SHP77 (cell line): ENCODE measurements around the gene UBE2G2.

Experiments used
- DNase-seq, 2 experiments: peaks; one replicate each; lab custom pipeline; 2025; lab: John Stamatoyannopoulos, UW

UBE2G2 gene

GRCh38 chr21:44815225-44815624, 13.6 kb upstream of the UBE2G2 start:
- no peak for DNase-seq

- no peak for DNase-seq
These were observed 12.9 kb upstream of the UBE2G2 start for GRCh38 chr21:44814498-44815023.

- DNase-seq = no peak
These were observed 12.1 kb upstream of the UBE2G2 start for GRCh38 chr21:44813727-44814126.

GRCh38 chr21:44813149-44813548, 11.5 kb upstream of the UBE2G2 start:
- no peak for DNase-seq

DNA sequence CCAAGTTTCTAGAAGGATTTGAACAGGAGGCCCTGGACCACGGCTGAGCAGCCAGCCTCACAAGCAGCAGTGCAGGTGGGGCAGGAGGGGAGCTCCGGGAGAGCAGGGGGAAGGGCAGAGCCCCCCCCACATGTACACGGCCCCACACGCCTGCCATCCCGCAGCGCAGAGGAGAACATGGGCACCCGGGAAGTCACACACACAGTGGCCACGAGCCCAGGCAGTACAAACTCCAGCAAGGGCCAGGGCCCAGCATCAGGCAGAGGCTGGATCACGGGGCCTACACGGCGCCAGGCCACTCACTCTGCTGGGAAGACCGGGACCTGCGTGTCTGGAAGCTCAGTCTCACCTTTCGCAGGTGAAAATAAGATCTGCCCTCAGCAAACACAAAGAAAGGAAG, 11.0 kb upstream of the UBE2G2 start:
- no peak for DNase-seq

GRCh38 chr21:44810779-44811178, 9.2 kb upstream of the UBE2G2 start:
- no peak for DNase-seq

GRCh38 chr21:44805859-44806258, 4.2 kb upstream of the UBE2G2 start:
- DNase-seq = no peak

- DNase-seq = no peak
These were observed 3.6 kb upstream of the UBE2G2 start for GRCh38 chr21:44805226-44805625.

GRCh38 chr21:44804762-44805161, 3.1 kb upstream of the UBE2G2 start:
- no peak for DNase-seq

- DNase-seq = no peak
These were observed 2.0 kb upstream of the UBE2G2 start for GRCh38 chr21:44803651-44804050.

GRCh38 chr21:44802396-44803153, 955 bp upstream of the UBE2G2 start:
- no peak for DNase-seq

GRCh38 chr21:44800971-44801467, 601 bp downstream of the UBE2G2 start:
- peak; percentile 9 to 22 for DNase-seq

DNA sequence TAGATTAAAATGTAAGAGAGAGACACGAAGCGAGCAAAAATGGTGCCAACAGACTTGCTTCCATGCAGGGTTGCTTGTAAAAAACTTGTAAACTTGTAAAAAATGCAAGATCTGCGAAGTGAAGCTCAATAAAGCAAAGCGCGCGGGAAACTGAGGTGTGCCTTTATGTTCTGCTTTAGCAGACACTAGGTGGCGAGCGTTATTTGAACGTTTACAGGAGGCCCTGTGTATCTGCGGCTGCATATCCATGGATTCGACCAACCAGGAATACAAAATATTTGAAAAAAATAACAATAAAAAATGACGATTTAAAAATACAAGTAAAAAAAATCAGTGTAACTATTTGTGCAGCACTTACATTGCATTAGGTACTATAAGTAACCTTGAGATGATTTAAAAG, 1.5 kb downstream of the UBE2G2 start:
- peak; percentile 21 to 55 for DNase-seq

DNA sequence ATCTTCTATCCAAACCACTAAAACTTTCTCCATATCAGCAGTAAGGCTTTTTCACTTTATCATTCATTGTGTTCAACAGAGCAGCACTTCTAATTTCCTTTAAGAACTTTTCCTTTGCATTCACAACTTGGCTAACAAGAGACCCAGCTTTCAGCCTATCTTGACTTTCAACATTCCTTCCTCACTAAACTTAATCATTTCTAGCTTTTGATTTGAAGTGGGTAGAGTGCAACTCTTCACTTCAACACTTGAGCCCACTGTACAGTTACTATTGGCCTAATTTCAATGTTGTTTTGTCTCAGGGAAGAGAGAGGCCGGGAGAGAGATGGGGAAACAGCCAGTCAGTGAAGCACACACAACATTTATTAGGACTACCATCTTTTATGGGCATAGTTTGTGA, 2.0 kb downstream of the UBE2G2 start:
- DNase-seq = no peak

DNA sequence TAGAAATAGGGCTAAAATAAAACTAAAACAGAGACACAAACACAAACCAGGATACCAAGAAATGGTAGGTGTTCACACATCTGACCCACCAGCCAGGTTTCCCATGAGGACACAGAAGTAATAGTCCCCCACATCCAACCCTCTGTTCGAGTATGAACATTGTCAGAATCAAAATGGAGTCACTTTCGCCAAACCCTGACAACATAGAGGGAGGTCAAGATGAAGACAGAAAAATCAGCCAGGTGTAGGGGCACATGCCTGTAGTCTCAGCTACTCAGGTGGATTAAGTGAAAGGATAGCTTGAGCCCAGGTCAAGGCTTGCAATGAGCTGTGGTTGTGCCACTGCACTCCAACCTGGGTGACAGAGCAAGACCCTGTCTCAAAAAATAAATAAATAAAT, 3.8 kb downstream of the UBE2G2 start:
- no peak for DNase-seq

DNA sequence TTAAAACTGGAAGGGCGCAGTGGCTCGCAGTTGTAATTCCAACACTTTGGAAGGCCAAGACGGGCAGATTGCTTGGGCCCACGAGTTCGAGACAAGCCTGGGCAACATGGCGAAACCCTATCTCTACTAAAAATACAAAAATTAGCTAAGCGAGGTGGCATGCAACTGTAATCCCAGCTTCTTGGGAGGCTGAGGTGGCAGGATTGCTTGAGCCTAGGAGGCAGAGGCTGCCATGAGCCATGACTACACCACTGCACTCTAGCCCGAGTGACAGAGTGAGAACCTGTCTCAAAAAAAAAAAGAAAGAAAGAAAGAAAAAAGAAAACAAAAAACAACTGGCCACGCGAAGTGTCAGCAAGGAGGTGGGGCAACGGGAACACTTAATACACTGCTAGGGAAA, 6.3 kb downstream of the UBE2G2 start:
- DNase-seq = no peak

DNA sequence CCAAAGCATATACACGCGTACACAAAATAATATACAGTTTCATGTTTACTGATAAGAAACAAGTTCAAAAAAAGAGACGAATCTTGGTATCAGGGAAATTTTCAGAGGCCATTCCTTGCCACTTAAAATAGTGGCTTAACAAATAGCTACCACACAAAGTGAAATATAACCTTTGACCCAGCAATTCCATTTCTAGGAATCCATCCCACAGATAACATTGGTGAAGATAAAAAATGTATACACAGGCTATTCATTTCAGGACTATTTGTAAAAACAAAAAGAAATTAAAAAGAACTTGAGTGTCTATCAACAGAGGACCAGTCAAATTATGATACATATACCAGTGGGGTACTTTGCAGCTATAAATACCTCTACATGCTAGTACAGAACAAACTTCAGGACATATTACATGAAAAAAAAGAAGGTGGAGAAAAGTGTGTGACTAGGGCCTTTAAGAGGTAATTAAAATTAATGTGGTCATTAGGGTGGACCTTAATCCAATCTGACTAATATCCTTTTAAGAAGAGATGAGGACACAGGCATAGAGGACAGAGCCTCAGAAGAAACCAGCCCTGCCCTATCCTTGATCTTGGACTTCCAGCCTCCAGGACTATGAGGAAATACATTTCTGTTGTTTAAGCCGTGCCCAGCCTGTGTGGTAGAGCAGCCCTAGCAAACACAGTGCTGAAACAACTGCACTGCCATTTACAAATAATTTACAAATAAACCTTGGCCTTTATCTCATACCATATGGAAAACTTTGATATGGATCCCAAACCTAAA, 7.8 kb downstream of the UBE2G2 start:
- no peak for DNase-seq

GRCh38 chr21:44792702-44793591, 8.7 kb downstream of the UBE2G2 start:
- peak; percentile 46 to 48 for DNase-seq

DNA sequence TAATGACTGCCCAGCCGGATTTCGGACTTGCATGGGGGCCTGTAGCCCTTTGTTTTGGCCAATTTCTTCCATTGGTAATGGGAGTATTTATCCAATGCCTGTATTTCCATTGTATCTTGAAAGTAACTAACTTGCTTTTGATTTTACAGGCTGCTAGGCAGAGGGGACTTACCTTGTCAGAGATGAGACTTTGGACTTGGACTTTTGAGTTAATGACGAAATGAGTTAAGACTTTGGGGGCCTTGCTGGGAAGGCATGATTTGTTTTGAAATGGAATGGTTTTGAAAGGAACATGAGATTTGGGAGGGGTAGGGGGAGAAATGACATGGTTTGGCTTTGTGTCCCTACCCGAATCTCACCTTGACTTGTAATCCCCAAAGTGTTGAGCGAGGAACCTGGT, 9.6 kb downstream of the UBE2G2 start:
- no peak for DNase-seq

DNA sequence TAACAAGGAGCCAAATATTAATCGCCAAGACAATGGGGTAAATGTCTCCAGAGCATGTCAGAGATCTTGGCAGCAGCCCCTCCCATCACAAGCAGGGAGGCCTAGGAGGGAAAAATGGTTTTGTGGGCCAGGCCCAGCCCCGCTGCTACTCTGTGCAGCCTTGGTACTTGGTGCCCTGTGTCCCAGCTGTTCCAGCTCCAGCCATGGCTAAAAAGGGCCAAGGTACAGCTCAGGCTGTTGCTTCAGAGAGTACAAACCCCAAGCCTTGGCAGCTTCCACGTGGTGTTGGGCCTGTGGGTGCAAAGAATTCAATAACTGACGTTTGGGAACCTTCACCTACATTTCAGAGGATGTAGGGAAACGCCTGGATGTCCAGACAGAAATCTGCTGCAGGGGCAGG, 10.4 kb downstream of the UBE2G2 start:
- DNase-seq = no peak

- no peak for DNase-seq
These were observed 11.3 kb downstream of the UBE2G2 start for GRCh38 chr21:44790368-44790767.

- DNase-seq = no peak
These were observed 11.7 kb downstream of the UBE2G2 start for GRCh38 chr21:44789880-44790279.
